ENCODE data around the gene ERBB2.

The ERBB2 gene

GRCh38 chr17:39730095-39730921 lies 30.4 kb downstream of the ERBB2 start, which contains the start of gene MIEN1:
Gene MIEN1, minus strand, starts transcription at chr17:39730532. Its CDS starts 37 bp downstream, at chr17:39730495.
- ChIA-PET CTCF (interaction anchor here (0.6 to 5.9 kb wide), 47 partner anchors 9 to 262 kb away, joined by 3 to 57 read pairs (median 5); partner anchors contain the start of genes ERBB2, IKZF3, PGAP3 and PSMD3), POLR2A (interaction anchor here (0.6 to 1.2 kb wide), 2 partner anchors 29 to 577 kb away, joined by 3 to 5 read pairs; no protein-coding TSS in a partner anchor)
- TF ChIP-seq, protein P1, sequence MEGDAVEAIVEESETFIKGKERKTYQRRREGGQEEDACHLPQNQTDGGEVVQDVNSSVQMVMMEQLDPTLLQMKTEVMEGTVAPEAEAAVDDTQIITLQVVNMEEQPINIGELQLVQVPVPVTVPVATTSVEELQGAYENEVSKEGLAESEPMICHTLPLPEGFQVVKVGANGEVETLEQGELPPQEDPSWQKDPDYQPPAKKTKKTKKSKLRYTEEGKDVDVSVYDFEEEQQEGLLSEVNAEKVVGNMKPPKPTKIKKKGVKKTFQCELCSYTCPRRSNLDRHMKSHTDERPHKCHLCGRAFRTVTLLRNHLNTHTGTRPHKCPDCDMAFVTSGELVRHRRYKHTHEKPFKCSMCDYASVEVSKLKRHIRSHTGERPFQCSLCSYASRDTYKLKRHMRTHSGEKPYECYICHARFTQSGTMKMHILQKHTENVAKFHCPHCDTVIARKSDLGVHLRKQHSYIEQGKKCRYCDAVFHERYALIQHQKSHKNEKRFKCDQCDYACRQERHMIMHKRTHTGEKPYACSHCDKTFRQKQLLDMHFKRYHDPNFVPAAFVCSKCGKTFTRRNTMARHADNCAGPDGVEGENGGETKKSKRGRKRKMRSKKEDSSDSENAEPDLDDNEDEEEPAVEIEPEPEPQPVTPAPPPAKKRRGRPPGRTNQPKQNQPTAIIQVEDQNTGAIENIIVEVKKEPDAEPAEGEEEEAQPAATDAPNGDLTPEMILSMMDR (IDR thresholded peaks at IDR 0.05; ENCODE audit: control extremely low read depth, extremely low read depth, low read depth, missing control alignments): peak; percentile 66
- peak; percentile 99 for DNase-seq (ENCODE audit: extremely low spot score)

GRCh38 chr17:39732586-39732985 lies 32.7 kb downstream of the ERBB2 start:
- DNase-seq (ENCODE audit: extremely low spot score): no peak
- POLR2A ChIA-PET: no interaction called here
- TF ChIP-seq, protein P1 (IDR thresholded peaks at IDR 0.05; ENCODE audit: control extremely low read depth, extremely low read depth, low read depth, missing control alignments): no peak
- CTCF ChIA-PET: interaction anchor here (1.2 to 5.9 kb wide), 3 partner anchors 16 to 111 kb away, joined by 4 to 57 read pairs (median 5); no protein-coding TSS in a partner anchor

DNA sequence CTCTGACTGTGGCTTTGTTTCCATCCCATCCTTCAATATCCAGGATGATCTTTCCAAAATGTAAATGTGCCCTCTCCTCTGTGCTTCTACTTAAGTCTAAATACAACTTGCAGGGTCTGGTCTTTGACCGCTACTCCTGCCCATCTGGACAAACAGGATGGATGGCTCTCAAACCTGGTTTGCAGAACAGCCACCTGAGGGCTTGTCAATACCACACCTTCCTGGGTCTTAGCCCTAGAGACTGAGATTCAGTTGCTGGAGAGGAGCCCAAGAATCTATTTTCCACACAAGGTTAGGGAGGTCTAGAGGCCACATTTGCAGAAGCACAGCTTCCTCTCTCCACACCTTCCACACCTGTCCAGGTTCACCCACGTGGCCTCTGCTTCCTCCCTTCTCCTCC lies 36.0 kb downstream of the ERBB2 start:
- ChIA-PET CTCF (interaction anchor here (1.7 to 1.9 kb wide), 2 partner anchors 113 to 114 kb away, joined by 4 read pairs; no protein-coding TSS in a partner anchor), POLR2A (no interaction called here)
- TF ChIP-seq, protein P1 (IDR thresholded peaks at IDR 0.05; ENCODE audit: control extremely low read depth, extremely low read depth, low read depth, missing control alignments): no peak
- DNase-seq (ENCODE audit: extremely low spot score): no peak

DNA sequence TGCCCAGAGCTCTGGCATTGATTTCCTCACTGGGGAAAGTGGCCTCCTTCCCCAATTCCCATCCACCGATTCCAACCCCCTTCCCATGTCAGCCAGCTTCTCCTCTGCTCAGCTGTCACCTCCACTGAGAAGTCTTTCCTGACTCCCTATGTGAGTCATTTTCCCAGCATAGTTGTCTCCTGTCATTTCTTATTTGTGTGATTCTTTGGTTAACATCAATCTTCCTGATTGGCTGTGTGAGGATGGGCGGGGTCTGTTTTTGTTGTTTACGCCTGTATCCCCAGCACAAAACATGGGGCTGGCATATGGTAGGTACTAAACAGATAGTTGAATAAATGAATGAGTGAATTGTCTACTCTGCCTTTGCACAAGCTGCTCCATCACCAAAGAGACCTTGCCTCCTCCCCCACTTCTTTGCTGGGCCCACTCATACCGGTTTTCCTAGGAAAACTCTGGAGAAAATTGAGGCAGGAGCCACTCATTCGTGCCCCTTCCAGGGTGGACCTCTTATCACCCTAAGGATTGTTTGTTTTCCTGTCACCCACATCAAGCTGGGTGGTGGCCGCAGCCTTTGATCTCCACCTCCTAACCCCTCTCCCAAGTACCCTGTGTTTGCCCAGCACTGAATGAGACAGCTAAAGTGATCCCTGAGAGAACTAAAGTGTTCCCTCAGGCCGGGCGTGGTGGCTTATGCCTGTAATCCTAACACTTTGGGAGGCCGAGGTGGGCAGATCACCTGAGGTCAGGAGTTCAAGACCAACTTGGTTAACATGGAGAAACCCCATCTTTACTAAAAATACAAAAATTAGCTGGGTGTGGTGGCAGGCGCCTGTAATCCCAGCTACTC lies 36.7 kb downstream of the ERBB2 start:
- POLR2A ChIA-PET: no interaction called here
- no peak for DNase-seq (ENCODE audit: extremely low spot score)
- CTCF ChIA-PET: interaction anchor here (1.7 to 1.9 kb wide), 2 partner anchors 113 to 115 kb away, joined by 4 read pairs; no protein-coding TSS in a partner anchor
- TF ChIP-seq, protein P1 (IDR thresholded peaks at IDR 0.05; ENCODE audit: control extremely low read depth, extremely low read depth, low read depth, missing control alignments): no peak

DNA sequence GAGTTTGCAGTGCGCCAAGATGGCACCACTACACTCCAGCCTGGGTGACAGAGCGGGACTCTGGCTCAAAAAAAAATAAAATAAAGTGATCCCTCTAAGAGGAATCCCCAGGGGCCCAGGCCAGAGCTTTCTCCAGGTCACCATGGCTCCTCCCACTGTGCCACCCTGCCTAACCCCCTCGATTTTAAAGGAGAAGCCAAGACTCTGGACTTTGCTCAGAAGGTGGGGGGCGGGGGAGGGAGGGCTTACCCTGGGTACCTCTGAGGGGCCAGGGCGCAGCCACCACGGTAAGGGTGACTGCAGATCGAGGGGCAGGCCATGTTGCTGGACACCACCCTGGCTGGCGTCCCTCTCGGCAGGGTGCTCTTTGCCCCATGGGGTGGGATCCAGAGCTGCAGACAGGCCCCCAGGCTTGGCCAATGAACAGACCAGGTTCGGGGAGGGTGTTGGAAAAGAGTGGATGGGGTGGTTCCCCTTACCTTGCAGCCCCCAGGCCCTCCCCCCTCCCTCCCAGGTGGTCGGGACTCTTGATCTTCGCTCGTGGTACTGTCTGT lies 37.4 kb downstream of the ERBB2 start:
- ChIA-PET POLR2A (no interaction called here), CTCF (interaction anchor here (1.7 to 1.9 kb wide), 2 partner anchors 114 to 116 kb away, joined by 4 read pairs; no protein-coding TSS in a partner anchor)
- DNase-seq (ENCODE audit: extremely low spot score): no peak
- TF ChIP-seq, protein P1 (IDR thresholded peaks at IDR 0.05; ENCODE audit: control extremely low read depth, extremely low read depth, low read depth, missing control alignments): no peak
